ENCODE results near the gene INPP5K. TPM values are rescaled to one million over a fixed set of nuclear protein-coding genes. Genes with fewer than 3 reads are reported as not detected.

INPP5K gene
- total and polyA plus RNA-seq, 2 of the 4 experiments (the other 2 are of a cell fraction): 14.9 to 17.4 TPM

DNA sequence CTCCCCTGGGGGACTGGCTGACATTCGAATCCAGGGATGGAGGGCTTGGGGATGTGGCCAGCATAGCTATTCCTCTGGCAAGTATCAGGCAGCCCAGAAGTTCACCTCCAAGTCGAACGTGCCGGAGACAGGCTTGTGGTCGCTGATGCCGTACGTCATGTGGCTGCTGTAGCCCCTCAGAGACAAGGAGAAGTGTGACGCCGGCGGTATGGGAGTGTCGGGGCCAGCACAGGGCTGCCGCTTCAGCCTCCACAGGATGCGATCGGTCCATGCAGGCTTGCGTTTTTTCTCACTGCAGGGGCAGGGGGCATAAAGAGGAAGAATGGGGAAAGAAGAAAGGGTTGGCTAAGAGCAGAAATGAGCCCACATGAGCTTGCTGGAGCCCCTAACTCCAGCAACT lies 18.6 kb downstream of the INPP5K start:
- H2BK20ac ChIP-seq (ENCODE audit: low read depth, low read length): no peak overlapping the region
- no peak overlapping the region for H2BK5ac ChIP-seq (ENCODE audit: low read depth, low read length, poor library complexity, severe bottlenecking)
- H2AFZ ChIP-seq (replicated peaks; ENCODE audit: low read length, poor library complexity): no peak overlapping the region
- H3K4ac ChIP-seq (ENCODE audit: low read depth, low read length): no peak overlapping the region
- H3K79me1 ChIP-seq (ENCODE audit: low read depth in 1 of 2, low read length in 2 of 2): peaks cover 0 to 5% of the 10 kb centered on the region in 2 experiments; a peak in 1 of 4 replicates
- no peak overlapping the region for H3K18ac ChIP-seq (ENCODE audit: low read depth, low read length)
- no peak overlapping the region for H2AK5ac ChIP-seq (ENCODE audit: low read depth, low read length)
- no peak for TF ChIP-seq BHLHE40 (IDR thresholded peaks at IDR 0.05; ENCODE audit: low read depth, low read length)
- TF ChIP-seq, protein P1, sequence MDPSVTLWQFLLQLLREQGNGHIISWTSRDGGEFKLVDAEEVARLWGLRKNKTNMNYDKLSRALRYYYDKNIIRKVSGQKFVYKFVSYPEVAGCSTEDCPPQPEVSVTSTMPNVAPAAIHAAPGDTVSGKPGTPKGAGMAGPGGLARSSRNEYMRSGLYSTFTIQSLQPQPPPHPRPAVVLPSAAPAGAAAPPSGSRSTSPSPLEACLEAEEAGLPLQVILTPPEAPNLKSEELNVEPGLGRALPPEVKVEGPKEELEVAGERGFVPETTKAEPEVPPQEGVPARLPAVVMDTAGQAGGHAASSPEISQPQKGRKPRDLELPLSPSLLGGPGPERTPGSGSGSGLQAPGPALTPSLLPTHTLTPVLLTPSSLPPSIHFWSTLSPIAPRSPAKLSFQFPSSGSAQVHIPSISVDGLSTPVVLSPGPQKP (IDR thresholded peaks at IDR 0.05; ENCODE audit: borderline replicate concordance, low read depth, low read length): no peak
- TF ChIP-seq POLR2A (IDR thresholded peaks at IDR 0.05; ENCODE audit: low read depth, low read length): no peak
- TF ChIP-seq CHD1 (IDR thresholded peaks at IDR 0.05; ENCODE audit: low read depth, low read length): no peak
- TF ChIP-seq CEBPB (IDR thresholded peaks at IDR 0.05; ENCODE audit: low read depth, low read length): no peak
- no peak for TF ChIP-seq NFE2L2 (IDR thresholded peaks at IDR 0.05; ENCODE audit: low read depth, low read length)
- TF ChIP-seq, protein P2, sequence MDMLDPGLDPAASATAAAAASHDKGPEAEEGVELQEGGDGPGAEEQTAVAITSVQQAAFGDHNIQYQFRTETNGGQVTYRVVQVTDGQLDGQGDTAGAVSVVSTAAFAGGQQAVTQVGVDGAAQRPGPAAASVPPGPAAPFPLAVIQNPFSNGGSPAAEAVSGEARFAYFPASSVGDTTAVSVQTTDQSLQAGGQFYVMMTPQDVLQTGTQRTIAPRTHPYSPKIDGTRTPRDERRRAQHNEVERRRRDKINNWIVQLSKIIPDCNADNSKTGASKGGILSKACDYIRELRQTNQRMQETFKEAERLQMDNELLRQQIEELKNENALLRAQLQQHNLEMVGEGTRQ (IDR thresholded peaks at IDR 0.05; ENCODE audit: low read depth, low read length): no peak
- no peak for TF ChIP-seq MAFK (IDR thresholded peaks at IDR 0.05; ENCODE audit: low read depth, low read length)
- TF ChIP-seq MAZ (IDR thresholded peaks at IDR 0.05; ENCODE audit: borderline replicate concordance, low read depth, low read length): no peak
- TF ChIP-seq RFX5 (IDR thresholded peaks at IDR 0.05; ENCODE audit: low read depth, low read length): no peak
- TF ChIP-seq, protein P3, sequence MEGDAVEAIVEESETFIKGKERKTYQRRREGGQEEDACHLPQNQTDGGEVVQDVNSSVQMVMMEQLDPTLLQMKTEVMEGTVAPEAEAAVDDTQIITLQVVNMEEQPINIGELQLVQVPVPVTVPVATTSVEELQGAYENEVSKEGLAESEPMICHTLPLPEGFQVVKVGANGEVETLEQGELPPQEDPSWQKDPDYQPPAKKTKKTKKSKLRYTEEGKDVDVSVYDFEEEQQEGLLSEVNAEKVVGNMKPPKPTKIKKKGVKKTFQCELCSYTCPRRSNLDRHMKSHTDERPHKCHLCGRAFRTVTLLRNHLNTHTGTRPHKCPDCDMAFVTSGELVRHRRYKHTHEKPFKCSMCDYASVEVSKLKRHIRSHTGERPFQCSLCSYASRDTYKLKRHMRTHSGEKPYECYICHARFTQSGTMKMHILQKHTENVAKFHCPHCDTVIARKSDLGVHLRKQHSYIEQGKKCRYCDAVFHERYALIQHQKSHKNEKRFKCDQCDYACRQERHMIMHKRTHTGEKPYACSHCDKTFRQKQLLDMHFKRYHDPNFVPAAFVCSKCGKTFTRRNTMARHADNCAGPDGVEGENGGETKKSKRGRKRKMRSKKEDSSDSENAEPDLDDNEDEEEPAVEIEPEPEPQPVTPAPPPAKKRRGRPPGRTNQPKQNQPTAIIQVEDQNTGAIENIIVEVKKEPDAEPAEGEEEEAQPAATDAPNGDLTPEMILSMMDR (conservative IDR thresholded peaks at IDR 0.05; ENCODE audit: low read depth, low read length): no peak
- TF ChIP-seq RAD21 (IDR thresholded peaks at IDR 0.05; ENCODE audit: low read length): no peak
- no peak for TF ChIP-seq FOS (IDR thresholded peaks at IDR 0.05; ENCODE audit: low read depth, low read length)
- TF ChIP-seq MXI1 (IDR thresholded peaks at IDR 0.05; ENCODE audit: borderline replicate concordance, low read depth, low read length): no peak
- TF ChIP-seq RCOR1 (IDR thresholded peaks at IDR 0.05; ENCODE audit: insufficient replicate concordance, low read length): no peak
- TF ChIP-seq SMC3 (IDR thresholded peaks at IDR 0.05; ENCODE audit: low read depth, low read length): no peak
- H2BK15ac ChIP-seq (ENCODE audit: low read depth, low read length): no peak overlapping the region
- no peak overlapping the region for H3K27ac ChIP-seq (ENCODE audit: insufficient read depth, low read length)
- ChIA-PET CTCF (interaction anchor here (1.0 kb wide), 1 partner anchor 19 kb away, joined by 4 read pairs; the partner anchor contains the start of gene INPP5K), POLR2A (ENCODE audit: unreplicated experiment) (no interaction called here)
- H4K8ac ChIP-seq (ENCODE audit: low read depth in 2 of 2, low read length in 2 of 2): no peak overlapping the region
- no peak overlapping the region for H2AK9ac ChIP-seq (replicated peaks; ENCODE audit: low read depth, low read length, poor library complexity)
- peaks cover 5% of the 10 kb centered on the region; the same call in 1 of the 2 replicates for H3K9me1 ChIP-seq (ENCODE audit: insufficient read depth, low read length)
- H3K4me2 ChIP-seq (ENCODE audit: low read depth, low read length): no peak overlapping the region
- H3K4me3 ChIP-seq (ENCODE audit: insufficient read depth, low read depth, low read length): no peak overlapping the region
- WGBS, 2 experiments (ENCODE audit: extremely low coverage in 2 of 2, insufficient read length in 1 of 2): 66% methylated on average over 12 of the region's 15 CpGs; no CpG with 5 or more reads in 1 of the 2 experiments
- H4K20me1 ChIP-seq (ENCODE audit: insufficient read depth, low read length): 0 out of 2 replicates have a peak, but pooled peaks cover 3% of the 10 kb centered on the region
- no TSS peak for BruUV-seq (replicated peaks)
- no peak overlapping the region for H4K5ac ChIP-seq (ENCODE audit: low read depth, low read length)
- peaks cover 14% of the 10 kb centered on the region for H3K36me3 ChIP-seq (ENCODE audit: control insufficient read depth, insufficient read depth, low read length)
- H4K91ac ChIP-seq (ENCODE audit: insufficient read depth, low read depth, low read length): no peak overlapping the region
- dilution Hi-C loops (cut with HindIII; ENCODE audit: low sequenced_read_pairs, unreplicated experiment): no loop called here
- no peak overlapping the region for H3K14ac ChIP-seq (replicated peaks; ENCODE audit: low read depth, low read length)
- H3K23ac ChIP-seq (ENCODE audit: low read depth, low read length): no peak overlapping the region
- ATAC-seq (ENCODE audit: low read depth): no peak
- H2BK120ac ChIP-seq (ENCODE audit: low read depth, low read length): no peak overlapping the region
- DNase-seq: no peak
- H3K9me3 ChIP-seq (ENCODE audit: control insufficient read depth, insufficient read depth, low read length): no peaks in the 10 kb centered on the region
- no peak overlapping the region for H3K9ac ChIP-seq (ENCODE audit: low read depth, low read length)
- in situ Hi-C loops (cut with MboI; ENCODE audit: low sequenced_read_pairs): no loop called here
- intact Hi-C loops (cut with micrococcal nuclease): no loop called here
- H3K27me3 ChIP-seq (ENCODE audit: control insufficient read depth, insufficient read depth, low read length): no peaks in the 10 kb centered on the region
- peaks cover 2% of the 10 kb centered on the region; the same call in 1 of the 2 replicates for H3K4me1 ChIP-seq (ENCODE audit: control insufficient read depth, insufficient read depth, low read length)
- H3K56ac ChIP-seq (ENCODE audit: extremely low read depth, insufficient read depth, low read length): no peak overlapping the region

Measured in IMR-90 (cell line).